HG03159 (cell line): Measurements from ENCODE around the gene TNFRSF1A.
"Not testable (repeated sequence)": the region's sequence is repeated elsewhere in the genome, so short reads cannot be mapped to it uniquely, and the experiment has no call there.

Experiments
- ATAC-seq: cut with Tn5 transposase; IDR thresholded peaks from one replicate; pipeline ENCODE4 v1.9.1; 2021; ENCODE audit warnings: mild to moderate bottlenecking, moderate library complexity; ENCODE audit not compliant: unreplicated experiment

Gene TNFRSF1A

DNA sequence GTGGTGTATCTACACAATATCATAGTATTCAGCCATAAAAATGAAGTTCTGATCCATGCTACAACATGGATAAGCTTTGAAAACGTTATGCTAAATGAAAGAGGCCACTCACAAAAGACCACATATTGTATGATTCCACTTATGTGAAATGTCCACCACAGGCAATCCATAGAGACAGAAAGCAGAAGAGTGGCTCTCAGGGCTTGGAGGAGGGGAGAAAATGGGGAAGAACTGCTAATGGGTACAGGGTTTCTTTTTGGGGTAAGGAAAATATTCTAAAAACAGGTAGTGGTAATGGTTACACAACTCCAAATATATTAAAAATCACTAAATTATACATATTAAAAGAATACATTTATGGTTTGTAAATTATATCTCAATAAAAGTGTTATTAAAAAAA, 17.0 kb upstream of the TNFRSF1A start:
- ATAC-seq, result no peak

DNA sequence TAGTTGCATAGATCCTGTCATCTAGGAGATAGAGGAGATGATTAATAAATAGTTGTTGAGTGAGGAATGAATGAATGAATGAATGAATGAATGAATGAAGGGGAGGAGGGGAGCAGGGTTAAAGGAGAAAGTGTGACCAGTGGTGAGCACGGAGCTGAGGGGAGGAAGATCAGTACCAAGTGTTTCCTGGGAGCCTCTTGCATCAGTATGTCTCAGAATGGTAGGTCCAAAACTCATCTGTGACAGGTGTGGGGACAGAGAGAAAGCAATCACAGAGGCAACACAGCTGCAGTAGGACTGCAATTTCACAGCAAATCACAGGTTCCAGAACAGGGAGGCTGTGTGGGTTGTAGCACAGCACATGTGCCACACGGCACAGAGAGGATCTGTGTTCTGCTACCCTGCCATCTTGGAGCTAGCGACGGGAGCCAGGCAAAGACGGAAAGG, 14.5 kb upstream of the TNFRSF1A start:
- no peak for ATAC-seq

DNA sequence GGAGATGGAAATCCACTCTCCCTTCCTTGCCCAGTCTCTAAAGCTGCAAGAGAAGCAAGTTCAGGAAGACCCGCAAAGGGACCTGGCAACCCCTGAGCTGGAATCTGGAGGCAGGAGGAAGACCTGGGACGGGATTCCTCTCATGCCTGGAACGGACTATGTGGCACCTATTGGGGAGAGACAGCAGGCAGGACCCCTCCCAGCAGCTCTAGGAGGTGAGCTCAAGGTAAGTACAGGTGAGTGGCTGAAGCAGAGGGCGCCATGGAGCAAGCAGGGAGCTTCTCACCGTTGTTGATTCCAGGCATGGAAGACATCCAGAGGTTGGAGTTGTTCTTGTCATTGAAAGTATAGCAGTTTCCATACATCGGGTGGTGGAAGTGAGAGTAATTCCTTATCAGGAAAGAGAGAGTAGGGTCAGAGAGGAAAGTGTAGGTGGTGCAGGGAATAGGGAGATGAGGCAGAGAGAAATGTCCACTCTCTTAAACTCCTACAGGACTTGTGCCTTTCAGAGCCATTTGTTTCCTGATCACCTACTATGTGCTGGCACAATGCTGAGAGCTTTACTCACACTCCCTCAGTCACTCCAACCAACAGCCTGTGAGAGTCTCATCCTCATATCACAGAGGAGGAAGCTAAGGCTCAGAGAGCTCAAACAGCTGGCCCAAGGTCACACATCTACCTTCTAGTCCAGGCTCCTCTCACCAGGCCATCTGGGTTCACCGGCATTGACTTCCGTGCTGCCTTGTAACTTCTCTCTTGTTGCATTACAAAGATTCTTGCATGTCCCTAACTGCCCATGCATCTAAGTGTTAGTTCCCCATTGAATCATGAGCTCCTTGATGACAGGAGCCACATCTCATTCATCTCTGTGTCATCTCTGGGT, 13.9 kb upstream of the TNFRSF1A start:
- no peak for ATAC-seq

DNA sequence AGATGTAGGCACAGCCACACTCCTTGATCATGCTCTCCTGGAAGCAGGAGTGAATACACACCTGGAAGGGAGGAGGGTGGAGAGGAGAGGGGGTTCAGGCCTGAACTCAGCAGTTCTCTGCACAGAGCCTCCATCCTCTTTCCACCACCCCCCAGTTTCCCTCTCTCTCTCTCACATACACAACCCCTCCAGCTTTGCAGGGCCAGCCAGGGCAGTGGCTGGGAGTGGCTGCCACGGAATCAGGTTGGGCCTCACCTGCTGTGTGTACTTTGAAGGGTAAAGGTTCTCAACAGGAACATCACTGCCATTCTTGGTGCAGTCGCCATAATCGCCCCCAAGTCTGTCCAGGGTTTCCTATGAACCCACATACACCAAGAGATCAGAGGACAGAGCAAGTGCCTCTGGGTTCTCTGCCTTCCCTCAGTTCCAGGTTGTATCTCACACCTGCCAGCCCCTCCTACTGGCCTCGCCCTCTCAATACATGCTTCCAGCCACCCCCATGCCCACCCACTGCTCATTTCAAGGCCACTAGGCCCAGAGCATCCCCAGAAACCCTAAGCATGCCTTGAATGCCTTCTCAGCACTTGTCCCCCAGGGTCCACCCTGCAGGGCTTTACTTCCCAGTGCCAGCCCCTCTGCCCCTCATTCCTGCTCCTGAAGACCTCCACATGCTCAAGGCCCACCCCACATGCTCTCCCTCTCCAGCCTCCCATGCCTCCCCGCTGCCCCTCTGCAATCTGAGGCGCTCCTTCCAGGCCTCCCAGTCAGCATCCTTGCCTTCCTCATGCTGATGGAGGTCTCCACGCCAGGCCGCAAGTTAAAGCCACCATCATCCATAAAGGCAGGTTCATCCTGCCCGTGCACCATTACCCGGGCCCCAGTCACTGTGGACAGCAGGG, 12.9 kb upstream of the TNFRSF1A start:
- ATAC-seq, result no peak

DNA sequence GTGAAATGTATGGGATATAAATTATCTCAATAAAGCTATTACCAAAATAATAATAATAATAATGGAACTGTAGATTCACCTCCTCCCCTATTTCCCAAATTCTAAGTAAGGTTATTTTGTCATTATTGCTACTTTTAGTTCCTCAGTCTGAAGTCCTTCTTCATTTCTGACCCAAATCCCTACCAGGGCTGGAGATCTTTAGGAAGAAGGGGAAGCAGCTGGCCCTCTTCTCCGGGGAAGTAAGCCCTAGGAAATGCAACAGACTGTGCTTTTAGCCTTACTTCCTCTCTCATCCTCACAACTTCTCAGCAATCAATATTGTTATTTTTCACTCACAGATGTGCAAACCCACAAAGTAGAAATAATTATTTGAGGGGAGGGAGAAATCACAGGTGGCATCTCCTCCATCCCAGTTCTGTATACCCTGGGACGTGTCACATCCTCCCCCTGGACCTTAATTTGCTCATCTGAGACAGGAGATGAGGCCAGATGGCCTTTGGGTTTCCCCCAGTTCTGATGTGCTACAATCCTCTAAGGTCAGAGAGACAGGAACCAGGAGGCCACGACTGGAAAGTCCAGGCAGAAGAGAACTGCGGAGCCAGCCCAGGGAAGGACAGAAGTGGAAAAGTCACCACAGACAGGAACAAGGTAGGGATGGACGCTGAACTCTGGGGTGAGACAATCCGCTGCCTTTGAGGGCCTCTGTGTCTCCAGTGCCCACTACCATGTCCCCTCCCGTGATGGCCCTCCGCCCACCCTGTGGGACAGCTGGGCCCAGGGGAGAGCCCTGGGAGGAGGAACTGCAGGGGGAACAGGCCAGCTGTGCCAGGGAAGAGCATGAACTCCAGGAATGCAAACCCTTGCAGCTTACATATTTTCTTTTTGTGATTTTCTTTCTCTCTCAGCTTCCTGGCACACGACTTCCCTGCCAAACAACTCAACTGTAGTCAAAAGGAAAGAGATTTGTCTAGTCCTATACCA, 10.6 kb upstream of the TNFRSF1A start:
- no peak for ATAC-seq

DNA sequence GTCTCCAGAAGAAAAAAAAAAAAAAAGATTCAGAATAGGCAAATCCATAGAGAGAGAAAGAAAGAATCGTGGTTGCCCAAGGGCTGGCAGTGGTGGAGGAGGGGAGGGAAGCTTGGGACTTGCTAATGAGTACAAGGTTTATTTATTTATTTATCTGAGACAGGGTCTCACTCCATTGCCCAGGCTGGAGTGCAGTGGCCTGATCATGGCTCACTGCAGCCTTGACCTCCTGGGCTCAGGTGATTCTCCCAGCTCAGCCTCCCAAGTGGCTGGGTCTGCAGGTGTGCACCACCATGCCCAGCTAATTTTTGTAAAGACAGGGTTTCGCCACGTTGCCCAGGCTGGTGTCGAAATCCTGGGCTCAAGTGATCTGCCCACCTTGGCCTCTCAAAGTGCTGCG, 9.7 kb upstream of the TNFRSF1A start:
- no peak for ATAC-seq

DNA sequence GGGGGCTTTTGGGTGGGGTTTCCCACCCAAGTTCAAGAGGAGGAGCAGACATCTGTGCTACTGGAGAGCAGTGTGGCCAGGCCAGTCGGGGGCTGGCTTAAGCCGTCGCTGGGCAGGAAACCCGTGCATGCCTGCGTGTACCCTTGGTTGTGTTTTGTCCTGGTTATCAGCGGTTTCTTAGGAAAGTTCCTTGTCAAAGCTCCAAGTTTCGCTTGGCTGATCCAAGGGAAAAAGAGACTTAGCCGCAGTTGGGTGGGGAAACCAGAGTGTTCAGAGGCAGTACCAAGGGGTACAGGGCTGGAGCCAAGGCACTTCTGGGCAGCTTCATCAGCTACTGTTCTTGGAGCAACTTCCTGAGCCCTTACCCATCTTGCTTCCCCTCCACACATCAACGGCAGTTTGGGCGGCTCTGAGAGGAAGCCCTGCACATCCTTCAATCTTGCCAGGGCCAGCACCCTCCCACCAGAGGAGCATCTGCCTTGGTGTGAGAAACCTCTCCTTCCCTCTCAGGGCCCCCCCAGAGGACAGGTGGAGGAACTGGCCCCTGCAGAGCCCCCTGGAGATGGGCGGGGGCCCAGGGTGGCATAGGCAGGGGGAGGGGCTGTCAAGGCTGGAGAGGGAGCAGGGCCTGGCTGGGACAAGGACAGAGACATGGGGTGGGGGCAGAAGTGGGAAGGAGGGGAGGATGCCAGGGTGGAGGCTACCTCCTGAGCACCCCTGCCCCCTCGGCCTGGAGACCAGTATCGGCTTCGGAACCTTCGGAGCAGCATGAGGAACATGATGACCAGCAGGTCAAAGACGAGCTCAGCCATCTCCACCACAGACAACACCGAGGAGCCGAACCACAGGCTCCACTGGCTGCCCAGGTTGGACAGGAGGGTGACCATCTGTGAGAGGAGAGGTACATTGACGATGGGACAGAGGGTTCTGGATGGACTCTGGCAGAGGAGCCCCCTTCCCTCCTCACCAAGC, 5.8 kb upstream of the TNFRSF1A start:
- no peak for ATAC-seq

DNA sequence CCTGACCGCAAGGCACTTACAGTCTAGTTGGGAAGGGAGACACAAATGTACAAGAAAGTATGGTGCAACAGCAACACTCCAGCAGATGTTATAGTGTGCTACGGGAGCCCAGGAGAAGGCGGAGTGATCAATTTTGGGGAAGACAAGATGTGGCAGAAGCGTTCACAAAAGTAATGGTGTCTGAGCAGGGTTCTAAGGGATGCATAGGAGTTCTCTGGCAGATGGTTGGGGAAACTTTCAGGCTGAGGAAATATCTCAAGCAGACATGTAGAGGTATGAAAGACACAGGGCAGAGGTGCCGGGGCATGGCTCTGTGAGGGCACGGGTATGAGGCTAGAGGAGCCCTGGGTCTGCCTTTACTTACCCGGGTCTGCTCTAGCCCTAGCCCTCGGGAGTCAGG, 5.1 kb upstream of the TNFRSF1A start:
- ATAC-seq, result no peak

DNA sequence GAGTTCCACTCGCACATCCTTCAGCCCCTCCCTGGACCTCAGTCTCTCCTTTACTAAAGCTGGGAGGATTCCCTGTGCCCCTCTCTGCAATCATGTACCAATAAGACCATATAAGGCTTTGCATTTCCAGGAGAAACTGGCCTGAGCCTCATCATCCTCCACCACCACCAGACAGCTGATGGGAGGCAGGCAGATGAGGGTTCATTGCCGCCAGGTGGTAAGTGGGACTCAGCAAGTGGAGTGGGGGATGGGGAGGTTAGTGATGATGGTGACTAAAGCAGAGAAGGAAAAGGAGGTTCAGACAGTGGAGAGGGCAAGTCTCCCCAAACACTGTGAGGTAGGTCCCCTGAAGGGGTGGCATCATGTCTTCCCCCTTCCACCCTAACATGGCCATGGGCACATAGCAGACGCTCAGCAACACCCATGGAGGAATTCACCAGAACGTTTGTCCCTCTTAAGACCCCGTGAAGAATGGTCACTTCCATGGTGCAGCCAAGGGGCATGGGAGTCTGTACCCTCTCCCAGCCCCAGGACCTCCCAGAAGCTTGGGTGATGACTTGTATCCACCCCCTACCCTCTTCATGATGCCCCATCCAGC, 4.5 kb upstream of the TNFRSF1A start:
- ATAC-seq, result no peak

DNA sequence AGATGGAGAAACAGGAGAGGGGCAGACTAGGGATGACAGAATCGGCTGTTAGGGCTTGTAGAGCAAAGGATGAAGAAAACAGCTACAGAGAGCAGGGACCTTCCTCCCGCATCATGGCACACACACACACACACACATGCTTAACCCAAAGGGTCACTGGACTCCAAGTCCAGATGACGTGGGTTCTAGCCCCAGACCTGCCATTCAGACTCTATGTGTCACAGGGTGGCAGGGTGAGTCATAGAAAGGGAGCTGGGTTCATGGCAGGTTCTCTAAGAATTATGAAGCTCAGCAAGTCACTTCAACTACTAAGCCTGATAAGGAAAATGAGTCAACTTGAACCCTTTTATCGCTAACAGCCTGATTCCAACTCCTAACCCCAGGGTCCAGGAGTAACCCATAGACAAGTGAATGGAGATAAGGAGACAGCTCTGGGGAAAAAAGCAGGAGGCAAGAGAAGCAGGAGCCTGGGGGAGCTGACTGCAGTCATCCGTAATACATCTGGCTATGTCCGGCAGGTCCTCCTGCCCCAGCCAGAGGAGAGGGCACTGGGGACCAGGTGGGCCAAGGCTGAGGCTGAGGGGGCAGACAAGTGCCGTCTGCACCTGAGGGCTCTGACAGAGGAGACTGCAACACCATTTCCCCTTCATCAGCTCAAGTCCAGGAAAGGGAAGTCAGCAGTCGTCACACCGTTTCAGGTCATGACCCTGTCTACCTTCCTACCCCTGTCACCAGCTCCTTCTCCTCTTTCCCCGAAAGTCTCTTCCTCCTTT, 3.6 kb upstream of the TNFRSF1A start:
- no peak for ATAC-seq

DNA sequence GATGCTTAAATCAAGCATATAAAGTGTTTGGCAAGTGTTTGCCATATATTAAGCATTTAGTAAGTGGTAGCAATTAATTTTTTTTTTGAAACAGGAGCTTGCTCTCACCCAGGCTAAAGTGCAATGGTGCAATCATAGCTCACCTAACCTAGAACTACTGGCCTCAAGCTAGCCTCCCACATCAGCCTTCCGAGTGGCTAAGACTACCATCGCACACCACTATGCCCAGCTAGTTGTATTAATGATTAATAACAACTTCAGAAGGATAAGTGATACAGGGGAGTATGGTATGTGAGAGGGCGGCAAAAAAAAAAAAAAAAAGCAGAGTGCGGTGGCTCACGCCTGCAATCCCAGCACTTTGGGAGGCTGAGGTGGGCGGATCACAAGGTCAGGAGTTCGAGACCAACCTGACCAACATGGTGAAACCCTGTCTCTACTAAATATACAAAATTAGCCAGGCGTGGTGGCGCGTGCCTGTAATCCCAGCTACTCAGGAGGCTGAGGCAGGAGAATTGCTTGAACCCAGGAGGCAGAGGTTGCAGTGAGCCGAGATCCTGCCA, 2.3 kb upstream of the TNFRSF1A start:
- not testable (repeated sequence) for ATAC-seq

DNA sequence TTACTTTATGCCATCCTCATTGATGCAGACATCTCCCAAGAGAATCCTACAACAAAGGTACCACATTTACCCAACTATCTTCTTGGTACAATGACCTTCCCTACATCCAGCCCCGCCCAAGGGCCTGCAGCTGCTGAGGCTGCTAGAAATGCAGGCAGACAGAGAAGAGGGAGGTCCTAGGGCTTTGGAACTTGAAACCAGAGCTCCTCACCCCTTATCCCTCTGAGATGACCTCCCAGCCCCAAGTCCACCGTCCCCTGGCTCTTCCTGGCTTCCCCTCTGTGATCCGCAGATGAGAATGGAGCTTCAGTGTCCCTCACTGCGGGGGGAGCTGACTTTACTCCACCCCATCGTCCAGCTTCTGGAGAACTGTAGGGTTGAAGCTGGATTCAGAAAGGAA, 1.6 kb upstream of the TNFRSF1A start:
- ATAC-seq, result no peak

DNA sequence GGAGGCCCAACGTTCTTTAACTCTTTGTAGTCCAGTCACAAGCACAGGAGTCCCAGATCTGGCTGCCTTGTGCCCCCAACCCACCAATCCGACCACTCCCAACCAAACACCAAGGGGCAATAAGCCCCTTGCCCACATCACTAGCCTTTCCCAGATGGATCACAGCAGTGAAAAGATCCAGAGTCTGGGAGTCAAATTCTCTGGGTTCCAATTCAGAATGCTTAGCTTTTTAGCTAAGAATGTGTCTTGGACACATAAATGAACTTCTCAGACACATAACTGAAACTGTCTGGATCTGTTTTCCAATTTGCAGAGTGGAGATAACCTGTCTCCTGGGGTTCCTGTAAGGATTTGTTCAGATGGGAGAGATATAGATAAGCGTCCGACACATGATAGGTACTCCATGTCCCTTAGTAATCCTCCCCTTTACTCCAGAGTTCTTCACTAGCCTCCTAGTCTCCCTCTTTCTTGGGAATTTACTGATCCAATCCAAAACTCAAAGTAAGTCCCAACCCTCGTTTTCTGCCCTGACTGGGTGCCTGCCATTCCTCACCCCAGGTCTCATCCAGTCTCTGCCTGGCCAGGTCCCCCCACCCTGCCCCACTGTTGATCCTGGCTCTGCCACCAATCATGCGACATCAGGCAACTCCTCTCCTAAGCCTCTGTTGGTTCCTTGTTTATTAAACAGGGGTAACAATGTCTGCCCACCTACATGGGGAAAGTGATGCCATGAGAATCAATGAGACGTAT, 439 bp upstream of the TNFRSF1A start:
- ATAC-seq, result no peak

DNA sequence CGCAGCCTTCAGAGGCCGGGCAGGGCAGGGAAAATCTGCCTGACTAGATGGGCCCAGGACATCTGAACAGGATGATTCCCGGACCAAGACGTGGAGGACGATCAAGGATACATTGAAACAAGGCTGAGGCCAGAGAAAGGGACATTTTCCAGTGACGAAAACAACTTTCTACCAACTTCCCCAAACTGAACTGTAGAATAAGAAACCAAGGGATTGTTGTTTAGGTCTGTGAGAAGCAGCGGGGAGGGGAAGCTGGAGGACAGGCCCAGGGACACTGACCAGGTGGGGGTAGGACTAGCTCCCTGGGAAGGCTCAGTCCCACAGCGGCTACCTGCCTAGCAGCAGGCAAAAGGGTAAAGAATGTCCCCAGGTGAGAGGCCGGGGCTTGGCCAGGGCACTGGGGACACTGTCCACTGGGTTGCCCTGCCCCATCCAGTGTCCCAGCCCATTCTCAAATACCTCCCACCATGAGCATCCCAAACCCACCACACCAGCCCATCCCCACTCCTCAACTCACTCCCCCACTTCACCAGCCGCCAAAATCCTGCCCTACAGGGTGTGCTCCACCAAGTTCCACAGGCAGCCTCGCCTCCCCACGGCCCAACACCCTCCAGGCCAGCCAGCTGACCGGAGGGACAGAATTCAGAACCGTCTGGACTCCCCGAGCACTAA, 995 bp downstream of the TNFRSF1A start:
- ATAC-seq, result no peak

DNA sequence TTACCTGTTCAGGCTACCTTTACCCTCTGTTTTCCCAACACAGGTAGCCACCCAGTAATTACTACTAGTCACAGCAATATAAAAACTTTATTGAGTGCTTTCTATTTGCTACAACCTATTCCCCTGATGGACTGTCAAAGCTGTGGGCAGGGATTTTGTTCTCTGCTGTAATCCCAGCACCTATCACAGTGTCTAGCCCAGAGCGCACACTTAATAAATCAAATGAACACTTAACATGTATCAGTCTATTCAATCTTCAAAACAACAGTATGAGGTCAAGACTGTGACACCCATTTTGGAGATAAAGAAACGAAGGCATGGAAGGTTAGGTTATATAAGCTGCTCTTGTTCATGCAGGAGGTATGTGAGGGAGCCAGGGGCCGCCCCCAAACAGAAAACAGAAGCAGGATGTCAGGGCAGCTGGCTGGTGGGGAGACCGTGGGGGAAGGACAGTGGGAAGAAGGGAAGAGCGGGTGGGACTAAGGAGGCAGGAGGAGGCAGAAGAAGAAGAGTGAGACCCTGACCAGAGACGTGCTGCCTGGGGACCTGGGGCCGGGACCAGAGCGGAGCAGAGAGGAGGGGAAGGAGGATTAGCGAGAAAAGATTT, 1.7 kb downstream of the TNFRSF1A start:
- no peak for ATAC-seq

DNA sequence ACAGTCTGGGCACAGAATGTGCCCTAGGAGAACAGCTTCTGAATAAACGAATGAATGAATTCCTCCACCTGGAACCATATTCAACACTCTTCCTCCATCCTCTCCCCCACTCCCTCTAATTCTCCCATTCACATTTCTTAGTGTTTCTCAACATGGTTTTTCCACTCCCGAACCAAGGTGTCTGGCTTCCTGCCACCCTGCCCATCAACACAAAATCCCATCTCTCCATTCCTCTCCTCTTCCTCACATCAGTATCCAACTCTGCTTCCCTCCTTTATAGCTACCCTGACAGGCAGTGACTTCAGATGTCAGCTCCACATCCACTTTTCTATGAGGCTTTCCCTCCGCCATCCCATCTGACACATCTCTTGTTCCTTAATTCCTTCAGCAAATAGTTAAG, 2.9 kb downstream of the TNFRSF1A start:
- ATAC-seq, result no peak
